Stromal cell of bone marrow (primary cell): ENCODE results near the gene NUP93.

Experiments used
- DNase-seq: peaks from one replicate; pipeline ENCODE4 v3.0.0-alpha.2; 2012; ENCODE audit warnings: low read depth

Gene NUP93

DNA sequence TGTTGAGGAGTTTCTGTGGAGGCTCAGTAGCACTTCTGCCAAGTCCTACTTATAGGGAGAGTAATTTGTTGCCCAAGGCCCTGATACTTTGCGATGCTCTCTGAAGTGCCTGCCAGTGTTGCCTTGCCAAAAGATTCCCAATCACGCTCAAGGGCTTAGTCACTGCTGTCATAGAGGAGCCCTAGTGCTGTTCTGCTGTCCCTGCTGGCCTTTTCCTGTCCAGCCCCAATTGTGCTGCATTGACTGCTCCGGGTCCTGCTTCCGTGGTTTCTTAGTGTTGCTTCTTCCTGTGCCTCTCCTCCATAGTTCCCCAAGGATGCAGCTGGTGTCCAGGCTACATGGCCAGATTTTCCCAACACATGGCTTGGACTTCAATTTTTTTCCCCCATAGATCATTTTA is 13.9 kb downstream of the NUP93 start:
- no peak for DNase-seq

GRCh38 chr16:56744996-56745640 is 15.2 kb downstream of the NUP93 start:
- no peak for DNase-seq

DNA sequence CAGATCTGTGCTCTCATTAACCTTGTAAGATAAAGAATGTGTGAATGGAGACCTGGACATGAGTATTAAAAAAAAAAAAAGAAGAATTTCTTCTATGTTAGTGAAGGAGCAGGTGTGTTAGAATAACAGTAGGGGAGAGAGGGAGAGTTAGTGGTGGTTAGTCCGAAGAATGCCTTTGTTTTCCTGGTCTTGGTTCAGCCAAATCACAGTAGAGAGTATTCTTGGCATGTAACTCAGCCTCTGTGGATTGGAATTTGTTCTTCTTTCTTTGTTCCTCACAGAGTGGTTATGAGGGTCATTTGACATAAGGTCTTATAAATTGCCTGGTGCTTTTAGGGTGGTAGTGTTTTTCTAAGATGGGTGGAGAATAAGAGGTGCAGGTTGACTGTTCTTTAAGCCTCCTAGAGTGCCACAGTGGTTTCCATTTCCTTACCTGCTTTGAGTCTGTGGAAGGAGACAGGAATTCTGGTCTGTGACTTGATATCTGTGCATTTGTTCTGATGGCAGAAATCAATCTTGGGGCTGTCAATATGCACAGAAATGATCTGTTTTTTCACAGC is 17.6 kb downstream of the NUP93 start:
- DNase-seq = no peak

DNA sequence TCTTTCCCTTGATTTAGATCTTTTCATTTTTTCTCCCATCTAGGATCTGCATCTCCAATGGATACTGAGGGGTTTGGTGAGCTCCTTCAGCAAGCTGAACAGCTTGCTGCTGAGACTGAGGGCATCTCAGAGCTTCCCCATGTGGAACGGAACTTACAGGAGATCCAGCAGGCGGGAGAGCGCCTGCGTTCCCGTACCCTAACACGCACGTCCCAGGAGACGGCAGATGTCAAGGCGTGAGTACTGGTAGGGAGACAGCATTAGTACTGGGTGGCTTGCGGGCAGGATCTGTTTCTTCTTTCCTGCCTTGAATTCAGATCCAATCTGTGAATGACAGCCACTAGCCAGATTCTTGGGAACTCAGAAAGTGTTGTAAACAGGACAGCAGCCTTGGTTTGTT is 18.3 kb downstream of the NUP93 start:
- DNase-seq = no peak

DNA sequence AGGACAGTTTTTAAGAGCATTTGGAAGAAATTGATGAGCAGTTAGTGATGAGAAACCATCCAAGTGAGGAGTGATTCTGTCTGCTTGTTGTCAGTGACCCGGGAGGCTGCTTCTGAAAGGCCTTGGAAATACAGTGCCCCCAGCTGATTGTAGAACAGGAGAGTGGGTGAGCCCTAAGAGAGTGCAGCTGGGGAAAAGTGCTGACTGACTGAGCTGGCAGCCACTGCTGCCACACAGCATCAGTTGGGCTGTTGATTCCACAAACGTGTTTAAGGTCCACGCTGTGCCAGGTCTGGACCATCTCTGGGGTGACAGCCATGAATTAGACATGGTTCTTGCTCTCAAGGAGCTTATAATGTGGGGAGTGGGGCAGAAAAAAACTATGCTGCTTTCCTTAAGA is 18.9 kb downstream of the NUP93 start:
- DNase-seq = no peak

- no peak for DNase-seq
Measured at GRCh38 chr16:56749672-56750491, 20.0 kb downstream of the NUP93 start.

GRCh38 chr16:56753410-56753809 is 23.5 kb downstream of the NUP93 start:
- DNase-seq = no peak

DNA sequence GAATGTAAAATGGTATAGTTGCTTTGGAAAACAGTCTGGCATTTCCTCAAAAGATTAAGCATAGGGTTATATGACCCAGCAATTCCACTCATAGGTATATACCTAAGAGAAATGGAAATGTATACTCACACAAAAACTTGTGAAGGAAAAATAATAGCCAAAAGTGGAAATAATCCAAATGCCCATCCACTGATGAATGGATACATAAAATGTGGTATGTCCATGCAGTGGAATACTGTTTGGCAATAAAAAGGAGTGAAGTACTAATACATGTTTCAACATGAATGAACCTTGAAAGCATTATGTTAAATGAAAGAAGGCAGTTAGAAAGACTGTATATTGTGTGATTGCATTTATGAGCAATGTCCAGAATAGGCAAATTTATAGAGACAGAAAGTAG is 25.1 kb downstream of the NUP93 start:
- no peak for DNase-seq

GRCh38 chr16:56758432-56758831 is 28.5 kb downstream of the NUP93 start:
- DNase-seq = no peak

- no peak for DNase-seq
Measured at GRCh38 chr16:56758930-56759329, 29.0 kb downstream of the NUP93 start.

GRCh38 chr16:56763291-56763916 is 33.5 kb downstream of the NUP93 start:
- DNase-seq = no peak

GRCh38 chr16:56764835-56765234 is 34.9 kb downstream of the NUP93 start:
- no peak for DNase-seq

DNA sequence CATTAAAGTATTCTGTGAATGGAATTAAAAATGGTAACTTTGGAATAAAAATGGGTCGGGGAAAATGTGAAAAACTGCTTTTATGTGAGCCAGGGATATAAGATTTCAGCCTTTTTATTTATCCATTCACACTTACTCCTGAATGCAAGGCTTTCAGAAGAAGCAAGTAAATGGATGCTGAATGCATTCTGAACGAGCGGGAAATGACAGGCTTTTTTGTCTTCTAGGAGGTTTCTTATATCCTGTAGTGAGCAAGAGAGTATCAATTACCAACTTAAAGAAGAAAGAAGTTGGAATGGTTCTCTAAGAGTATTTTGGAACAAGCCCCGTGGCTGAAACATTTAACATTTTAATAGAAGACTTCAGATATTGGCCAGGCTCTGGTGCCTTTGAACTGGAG is 36.0 kb downstream of the NUP93 start:
- no peak for DNase-seq

GRCh38 chr16:56767024-56767423 is 37.1 kb downstream of the NUP93 start:
- DNase-seq = no peak

- no peak for DNase-seq
Measured at GRCh38 chr16:56769677-56770076, 39.7 kb downstream of the NUP93 start.

GRCh38 chr16:56771558-56772279 is 41.8 kb downstream of the NUP93 start:
- no peak for DNase-seq

GRCh38 chr16:56773532-56773931 is 43.6 kb downstream of the NUP93 start:
- DNase-seq = no peak

DNA sequence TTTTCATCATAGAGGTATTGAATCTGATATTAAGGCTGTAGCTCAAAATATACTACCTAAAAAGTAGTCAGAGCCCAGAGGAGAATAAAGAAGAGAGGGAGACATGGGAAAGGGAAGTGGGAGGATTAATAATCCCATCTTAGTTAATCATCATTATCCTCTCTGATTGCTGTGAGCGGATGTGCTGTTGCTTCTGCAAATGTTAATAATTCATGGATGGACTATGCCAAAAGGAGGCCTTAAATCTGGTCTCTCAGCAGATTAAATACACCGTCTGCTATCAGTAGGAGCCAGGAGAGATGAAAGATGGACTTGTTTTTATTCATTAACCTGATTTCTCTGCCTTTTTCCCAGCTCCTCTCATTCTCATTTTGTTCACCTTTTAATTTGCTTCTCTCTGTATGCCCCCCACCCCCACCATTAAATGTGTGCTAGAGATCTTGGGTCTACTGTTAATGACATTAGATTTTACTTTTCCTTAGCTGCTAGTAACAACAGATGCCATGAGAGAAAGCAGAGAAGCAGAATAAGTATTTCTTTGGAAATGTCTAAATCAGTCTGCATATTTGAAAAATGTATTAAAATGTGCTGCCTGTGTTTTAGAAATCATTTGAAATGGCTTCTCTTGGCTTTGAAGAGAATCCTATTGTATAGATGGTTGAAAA is 44.2 kb downstream of the NUP93 start:
- no peak for DNase-seq

GRCh38 chr16:56775162-56775561 is 45.2 kb downstream of the NUP93 start:
- no peak for DNase-seq

DNA sequence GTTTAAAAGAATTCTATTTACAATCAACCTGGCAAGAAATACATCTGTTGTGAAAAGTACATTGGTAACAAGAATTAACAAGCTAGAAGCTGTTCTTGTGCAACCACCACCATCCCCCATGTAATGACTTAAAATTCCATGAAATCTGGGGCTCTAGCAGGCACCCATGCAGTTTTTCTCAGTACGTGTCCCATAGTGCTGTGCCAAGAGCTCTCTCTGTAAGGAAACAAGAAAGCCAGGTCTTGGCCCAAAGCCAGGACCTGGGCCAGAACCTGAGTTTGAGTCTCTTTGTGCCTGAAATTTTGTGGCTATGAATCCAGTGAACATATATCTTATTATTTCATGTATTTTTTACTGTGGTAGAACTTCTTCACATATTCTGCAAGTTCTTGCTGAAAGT is 46.6 kb downstream of the NUP93 start:
- DNase-seq = no peak

- no peak for DNase-seq
Measured at GRCh38 chr16:56777001-56777400, 47.1 kb downstream of the NUP93 start.

- DNase-seq = no peak
Measured at GRCh38 chr16:56777482-56777881, 47.6 kb downstream of the NUP93 start.
